K562 (cell line): ENCODE measurements around the gene EMID1. TPM values are rescaled to one million over a fixed set of nuclear protein-coding genes. Genes with fewer than 3 reads are reported as not detected.

Source experiments
- ATAC-seq: fragments of 200-7000 bp; cut with Tn5 transposase; 3 replicates; pipeline ENCODE4 v1.9.1; 2020; ENCODE audit warnings: moderate library complexity
- BruUV-seq: library from RNA; stranded (reverse); fragments of 400-500 nt; replicated peaks from 2 replicates; lab custom pipeline; 2021; lab: Mats Ljungman, UMichigan
- CTCF ChIA-PET: fragments of 300-600 bp; formaldehyde crosslinking; extraction: SDS; loops from one replicate; lab custom pipeline; 2021; ENCODE audit warnings: low intra/inter-chr PET ratio; lab: Yijun Ruan, JAX
- POLR2A ChIA-PET: fragments of 300-600, 350-650 bp; sonication (Branson Sonifier 250); formaldehyde crosslinking; extraction: SDS; loops from one replicate; lab custom pipeline; 2021; ENCODE audit warnings: antibody characterized with exemption, inconsistent platforms; lab: Yijun Ruan, JAX
- DNase-seq, 4 experiments: peaks; one replicate each; pipeline versions ENCODE4 v3.0.0 to v3.0.0-alpha.2; 2011 to 2018; ENCODE audit warnings: low spot score in 3 of 4, mixed read lengths in 3 of 4; ENCODE audit errors: extremely low read depth in 1 of 4
- FAIRE-seq: peaks from 2 replicates; lab custom pipeline; 2011; peaks lifted over from hg19 to GRCh38; lab: Jason Lieb, UNC
- H2AFZ ChIP-seq: 2 replicates; pipeline ENCODE4 v1.6.0; 2011; ENCODE audit warnings: low read depth, low read length, control low read depth, inconsistent platforms
- H3K27ac ChIP-seq: fragments of 200-600 bp; 3 replicates; pipeline ENCODE4 v1.8.0; 2011; ENCODE audit warnings: low read depth, mild to moderate bottlenecking, control low read depth, inconsistent platforms, low read length, moderate library complexity, mixed read lengths; ENCODE audit errors: extremely low read depth
- H3K27me3 ChIP-seq, 2 experiments: fragments of 300-600 bp in 1 of 2; 2 replicates in 1 of 2; 3 replicates in 1 of 2; pipeline versions ENCODE4 v1.6.0 to v1.8.0; 2011; ENCODE audit warnings: inconsistent platforms in 2 of 2, low read length in 2 of 2, mild to moderate bottlenecking in 1 of 2, mixed read lengths in 1 of 2, moderate library complexity in 1 of 2; ENCODE audit not compliant: control insufficient read depth in 2 of 2, insufficient read depth in 2 of 2
- H3K36me3 ChIP-seq: fragments of 300-600 bp; 3 replicates; pipeline ENCODE4 v1.8.0; 2011; ENCODE audit warnings: mild to moderate bottlenecking, low read length, inconsistent platforms; ENCODE audit not compliant: control insufficient read depth, insufficient read depth
- H3K4me1 ChIP-seq, 2 experiments: fragments of 200-600 bp in 1 of 2; replicated peaks in 1 of 2; 2 replicates in 1 of 2; 3 replicates in 1 of 2; pipeline versions ENCODE4 v1.5.1 to v1.8.0; 2011; ENCODE audit warnings: inconsistent platforms in 2 of 2, low read length in 2 of 2, mild to moderate bottlenecking in 1 of 2, mixed read lengths in 1 of 2, moderate library complexity in 1 of 2; ENCODE audit not compliant: control insufficient read depth in 2 of 2, insufficient read depth in 2 of 2
- H3K4me2 ChIP-seq: 2 replicates; pipeline ENCODE4 v1.6.1; 2011; ENCODE audit warnings: low read length, control low read depth, inconsistent platforms, mixed read lengths; ENCODE audit not compliant: insufficient read depth
- H3K4me3 ChIP-seq: fragments of 200-600 bp; sonication (generic), shearing (Covaris generic); 2 replicates; pipeline ENCODE4 v1.5.1; 2016; ENCODE audit warnings: control low read depth, inconsistent platforms
- H3K79me2 ChIP-seq: fragments of 200-600 bp; 3 replicates; pipeline ENCODE4 v1.8.0; 2011; ENCODE audit warnings: low read length, inconsistent platforms; ENCODE audit not compliant: control insufficient read depth, insufficient read depth
- H3K9ac ChIP-seq, 2 experiments: 2 replicates each; pipeline versions ENCODE4 v1.6.0 to v1.6.1; 2011; ENCODE audit warnings: low read depth in 2 of 2, low read length in 2 of 2, control low read depth in 1 of 2, inconsistent platforms in 1 of 2, mild to moderate bottlenecking in 1 of 2, mixed read lengths in 1 of 2; ENCODE audit not compliant: insufficient read depth in 1 of 2
- H3K9me1 ChIP-seq: one replicate; pipeline ENCODE4 v1.6.0; 2011; ENCODE audit warnings: inconsistent platforms, mild to moderate bottlenecking, low read length, moderate library complexity; ENCODE audit not compliant: control insufficient read depth, insufficient read depth
- H3K9me3 ChIP-seq: replicated peaks from 2 replicates; pipeline ENCODE4 v1.5.1; 2011; ENCODE audit warnings: low read depth, low read length, inconsistent platforms; ENCODE audit not compliant: control insufficient read depth, insufficient read depth
- H4K20me1 ChIP-seq: replicated peaks from 2 replicates; pipeline ENCODE4 v1.6.1; 2011; ENCODE audit warnings: low read length, inconsistent platforms, mixed read lengths; ENCODE audit not compliant: control insufficient read depth, insufficient read depth
- ELF2 ChIP-seq: fragments of 250-450 bp; sonication (Bioruptor Pico); IDR thresholded peaks from 2 replicates; pipeline ENCODE4 v1.5.0; 2021; ENCODE audit warnings: mild to moderate bottlenecking
- ETV5 ChIP-seq: sonication (generic); formaldehyde crosslinking; IDR thresholded peaks from 2 replicates; pipeline ENCODE4 v1.4.0; 2020; ENCODE audit warnings: low read depth, mild to moderate bottlenecking, missing genetic modification reagents
- FIP1L1 ChIP-seq: fragments of 200-400 bp; formaldehyde crosslinking; IDR thresholded peaks from 2 replicates; pipeline ENCODE4 v1.6.1; 2018; ENCODE audit warnings: mild to moderate bottlenecking, low read depth, low read length; ENCODE audit not compliant: poor library complexity, severe bottlenecking
- GABPB2 ChIP-seq: fragments of 250-450 bp; sonication (Bioruptor Pico); conservative IDR thresholded peaks from 2 replicates; pipeline ENCODE4 v1.5.1; 2021; ENCODE audit warnings: mild to moderate bottlenecking
- GATAD2A ChIP-seq: fragments of 450-650 bp; IDR thresholded peaks from 2 replicates; pipeline ENCODE4 v1.6.1; 2017
- HOXB6 ChIP-seq: fragments of 250-450 bp; sonication (Bioruptor Pico); IDR thresholded peaks from 2 replicates; pipeline ENCODE4 v1.5.1; 2022; ENCODE audit warnings: mild to moderate bottlenecking, borderline replicate concordance
- MAZ ChIP-seq, 2 experiments: fragments of 450-650 bp in 1 of 2; sonication (generic) in 1 of 2; formaldehyde crosslinking; IDR thresholded peaks in 1 of 2; conservative IDR thresholded peaks in 1 of 2; 2 replicates each; pipeline versions ENCODE4 v1.4.0 to v1.5.0; 2020; ENCODE audit warnings: mild to moderate bottlenecking in 1 of 2, missing genetic modification reagents in 1 of 2
- NFXL1 ChIP-seq: fragments of 450-650 bp; formaldehyde crosslinking; IDR thresholded peaks from 2 replicates; pipeline ENCODE4 v1.4.0; 2021; ENCODE audit warnings: mild to moderate bottlenecking
- RBM25 ChIP-seq: fragments of 200-400 bp; formaldehyde crosslinking; IDR thresholded peaks from 2 replicates; pipeline ENCODE4 v1.6.1; 2018; ENCODE audit warnings: low read length, low read depth, moderate library complexity; ENCODE audit not compliant: severe bottlenecking
- RNF2 ChIP-seq: sonication (generic); IDR thresholded peaks from 2 replicates; pipeline ENCODE4 v1.6.1; 2016
- TAL1 ChIP-seq: fragments of 450-650 bp; IDR thresholded peaks from 2 replicates; pipeline ENCODE4 v1.6.1; 2016; ENCODE audit warnings: mild to moderate bottlenecking
- TFAM ChIP-seq: fragments of 250-450 bp; sonication (Bioruptor Pico); conservative IDR thresholded peaks from 2 replicates; pipeline ENCODE4 v1.5.0; 2021; ENCODE audit warnings: mild to moderate bottlenecking, moderate library complexity
- U2AF1 ChIP-seq: fragments of 200-400 bp; formaldehyde crosslinking; optimal IDR thresholded peaks from 2 replicates; pipeline ENCODE3; 2017; ENCODE audit warnings: mild to moderate bottlenecking, low read depth, low read length, moderate library complexity
- XRCC3 ChIP-seq: fragments of 450-650 bp; IDR thresholded peaks from 2 replicates; pipeline ENCODE4 v1.6.1; 2017; ENCODE audit warnings: mild to moderate bottlenecking, moderate library complexity
- ZNF436 ChIP-seq: fragments of 250-450, 450-650 bp; sonication (Bioruptor Pico); formaldehyde crosslinking; IDR thresholded peaks from 2 replicates; pipeline ENCODE4 v1.7.0; 2020; ENCODE audit warnings: mild to moderate bottlenecking
- ZZZ3 ChIP-seq: fragments of 450-650 bp; IDR thresholded peaks from 2 replicates; pipeline ENCODE4 v1.6.1; 2016; ENCODE audit warnings: antibody characterized with exemption, mild to moderate bottlenecking, moderate library complexity
- WGBS: fragments of 100-300 bp; shearing (Covaris generic); methylation state at CpG from one replicate; pipeline ENCODE4 v1.1.6; 2016; ENCODE audit warnings: low coverage, mixed read lengths; ENCODE audit not compliant: insufficient coverage; ENCODE audit errors: missing lambda C conversion rate; 5-methylcytosine and 5-hydroxymethylcytosine counted together
- in situ Hi-C: fragments of 300-500 bp; cut with MboI; formaldehyde crosslinking; loops from 4 replicates; pipeline ENCODE4 v1.15.0; 2018; ENCODE audit warnings: inconsistent platforms, mixed read lengths
- intact Hi-C: fragments of 100-400 bp; cut with micrococcal nuclease; formaldehyde crosslinking; loops from 2 replicates; pipeline ENCODE4 v1.14.2; 2022
- polyA plus RNA-seq, 8 experiments: library from polyadenylated mRNA; depleted of rRNA in 4 of 8; stranded (reverse) in 5 of 8; unstranded in 3 of 8; fragments of >200 nt; fragmentation: Nextera tagmentation in 2 of 8; fragmentation: Illumina TruSeq in 1 of 8; extraction: Ambion mirVana in 2 of 8; extraction: Trizol in 1 of 8; gene quantifications; 2 replicates each; pipeline versions ENCODE4 v1.2.1 to v1.2.3, GENCODE V29; 2011 to 2014; ENCODE audit warnings: inconsistent platforms in 1 of 8, missing spikeins in 1 of 8
- total RNA-seq, 7 experiments: library from RNA; depleted of rRNA in 6 of 7; stranded (reverse); fragments of >200 nt in 6 of 7; fragmentation: Illumina TruSeq in 2 of 7; extraction: Trizol in 2 of 7; gene quantifications; 2 replicates each; pipeline versions ENCODE4 v1.2.1 to v1.2.3, GENCODE V29; 2011 to 2021; ENCODE audit warnings: low replicate concordance in 1 of 7
- TF ChIP-seq, protein P1 (sequence below): fragments of 250-450 bp; sonication (Bioruptor Pico); IDR thresholded peaks from 2 replicates; pipeline ENCODE4 v1.5.0; 2021; ENCODE audit warnings: mild to moderate bottlenecking, moderate library complexity
- TF ChIP-seq, protein P2 (sequence below), 2 experiments: fragments of 200-800 bp in 1 of 2; sonication (Bioruptor generic) in 1 of 2; sonication (generic) in 1 of 2; formaldehyde crosslinking in 1 of 2; IDR thresholded peaks in 1 of 2; conservative IDR thresholded peaks in 1 of 2; 2 replicates each; pipeline versions ENCODE4 v1.5.0 to v1.6.1; 2016 to 2020; ENCODE audit warnings: missing compliant biosample characterization in 1 of 2, missing genetic modification characterization in 1 of 2, missing genetic modification reagents in 1 of 2

Gene EMID1
- total and polyA plus RNA-seq, 9 of the 15 experiments (the other 6 are each of a cell fraction or from before 2014, with no cell fraction given) = 0.15 to 7.2 (median 2.7) TPM

DNA sequence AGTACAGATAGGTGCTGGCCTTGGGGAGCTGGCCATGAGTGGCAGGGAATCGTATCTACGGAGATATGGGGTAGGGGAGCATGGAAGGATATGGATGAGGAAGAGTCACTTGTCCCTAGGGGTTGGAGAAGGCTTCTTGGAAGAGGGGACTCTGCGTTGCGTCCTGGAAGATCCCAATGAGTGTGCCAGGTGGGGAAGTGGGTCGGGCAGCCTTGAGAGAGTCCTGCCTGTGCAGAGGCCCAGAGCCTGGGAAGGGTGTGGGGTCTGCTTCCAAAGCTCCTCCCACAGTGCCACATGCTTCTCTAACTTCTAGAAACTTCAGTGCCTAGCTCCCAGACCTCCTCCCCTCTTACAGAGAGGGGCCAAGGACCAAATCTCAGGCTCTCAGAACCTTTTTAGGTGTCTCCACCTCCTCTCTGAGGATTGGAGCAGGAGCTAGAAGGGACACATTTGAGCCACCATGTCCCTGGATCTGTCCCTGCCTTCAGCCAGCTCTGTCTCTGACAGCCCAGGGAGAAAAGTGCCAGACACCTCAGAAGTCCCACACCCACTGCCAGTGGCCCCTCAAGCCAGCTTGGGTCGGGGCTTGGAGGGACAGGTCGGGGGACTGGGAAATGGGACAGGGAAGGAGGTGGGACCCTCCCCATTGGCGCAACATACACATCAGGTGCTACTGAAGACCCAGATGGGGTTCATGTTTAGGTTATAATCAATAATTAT, 51.1 kb downstream of the EMID1 start:
- Histone ChIP-seq H3K4me1 (peaks cover 0 to 29% of the 10 kb centered on the region in 2 experiments; a peak in 2 of 5 replicates), H3K79me2 (no peaks in the 10 kb centered on the region), H3K27me3 (no peaks in the 10 kb centered on the region), H3K4me3 (no peak overlapping the region), H3K4me2 (no peak overlapping the region), H3K9me3 (no peaks in the 10 kb centered on the region), H3K36me3 (peaks cover 7% of the 10 kb centered on the region; the same call in 1 of the 3 replicates), H2AFZ (no peak overlapping the region), H3K9ac (no peak overlapping the region), H3K9me1 (no peaks in the 10 kb centered on the region), H4K20me1 (no peaks in the 10 kb centered on the region), H3K27ac (no peak overlapping the region)
- intact Hi-C loops = no loop called here
- ATAC-seq (no peak), FAIRE-seq (no peak), DNase-seq (peak in 1 of 4 experiments; percentile 2)
- BruUV-seq = no TSS peak
- 74% methylated on average over 5 of the region's 8 CpGs for WGBS
- CTCF ChIA-PET = no interaction called here
- in situ Hi-C loops = loop anchor here (10.0 kb wide), 1 partner anchor 402 kb away; no protein-coding TSS in a partner anchor
- POLR2A ChIA-PET = interaction anchor here (0.7 to 1.6 kb wide), 5 partner anchors 9 to 216 kb away, joined by 3 to 6 read pairs (median 3); no protein-coding TSS in a partner anchor
- no peak for TF ChIP-seq TFAM (CRISPR knock-in tag)
- TF ChIP-seq NFXL1 (CRISPR knock-in tag) = no peak
- no peak for TF ChIP-seq ELF2
- no peak for TF ChIP-seq TAL1
- no peak for TF ChIP-seq GATAD2A
- TF ChIP-seq, protein P1, sequence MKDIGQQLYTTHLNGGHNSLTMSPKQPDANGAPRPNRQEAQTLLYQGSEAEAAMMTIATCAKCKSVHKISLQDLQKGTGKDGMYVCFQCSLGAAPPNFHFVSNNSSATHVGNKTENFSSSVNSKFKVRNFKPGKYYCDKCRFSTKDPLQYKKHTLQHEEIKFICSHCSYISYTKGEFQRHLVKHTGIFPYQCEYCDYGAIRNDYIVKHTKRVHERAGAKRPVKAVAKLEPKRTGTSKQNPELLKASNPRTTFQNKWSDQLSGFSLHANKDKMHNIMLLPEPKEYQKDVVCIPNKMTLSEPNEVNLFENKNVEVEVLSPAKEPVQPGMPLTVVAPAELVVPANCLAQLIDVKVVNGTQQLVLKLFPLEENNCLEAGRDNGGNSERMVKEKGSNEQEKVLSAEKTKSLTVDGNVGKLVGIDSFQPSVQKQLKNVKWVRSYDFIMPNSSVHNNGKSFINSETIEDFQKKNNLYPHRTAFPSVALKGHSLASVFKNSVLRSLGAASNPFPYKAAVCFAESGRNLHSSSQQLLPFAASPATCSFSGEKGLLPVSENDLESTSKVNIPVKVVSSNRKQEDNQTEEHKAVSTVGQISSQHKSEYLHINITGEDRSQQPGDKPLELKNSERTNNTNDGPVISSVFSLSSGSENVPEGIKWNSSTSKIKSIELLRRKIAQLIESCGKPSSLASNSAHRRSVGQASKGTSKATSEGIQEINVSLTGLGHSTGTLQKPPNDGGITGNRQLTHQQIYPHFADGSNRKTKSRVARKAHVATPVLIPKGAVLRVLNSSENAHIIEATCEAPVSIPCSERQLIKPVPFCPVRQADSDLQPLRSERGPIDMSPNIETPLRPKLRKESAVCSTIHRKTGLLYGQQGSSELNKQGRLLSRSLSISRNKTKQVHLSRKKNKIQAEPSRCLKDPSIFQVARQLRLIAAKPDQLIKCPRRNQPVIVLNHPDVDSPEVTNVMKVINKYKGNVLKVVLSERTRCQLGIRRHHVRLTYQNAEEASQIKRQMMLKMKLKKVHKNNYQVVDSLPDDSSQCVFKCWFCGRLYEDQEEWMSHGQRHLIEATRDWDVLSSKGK = no peak
- no peak for TF ChIP-seq ETV5 (CRISPR knock-in tag)
- TF ChIP-seq XRCC3 = no peak
- no peak for TF ChIP-seq ZZZ3
- TF ChIP-seq GABPB2 = no peak
- TF ChIP-seq FIP1L1 = no peak
- TF ChIP-seq RBM25 = no peak
- TF ChIP-seq HOXB6 (CRISPR knock-in tag) = no peak
- TF ChIP-seq MAZ (CRISPR knock-in tag; conservative IDR thresholded peaks at IDR 0.05 in 1 of 2, IDR thresholded peaks at IDR 0.05 in 1 of 2) = no peak
- TF ChIP-seq, protein P2, sequence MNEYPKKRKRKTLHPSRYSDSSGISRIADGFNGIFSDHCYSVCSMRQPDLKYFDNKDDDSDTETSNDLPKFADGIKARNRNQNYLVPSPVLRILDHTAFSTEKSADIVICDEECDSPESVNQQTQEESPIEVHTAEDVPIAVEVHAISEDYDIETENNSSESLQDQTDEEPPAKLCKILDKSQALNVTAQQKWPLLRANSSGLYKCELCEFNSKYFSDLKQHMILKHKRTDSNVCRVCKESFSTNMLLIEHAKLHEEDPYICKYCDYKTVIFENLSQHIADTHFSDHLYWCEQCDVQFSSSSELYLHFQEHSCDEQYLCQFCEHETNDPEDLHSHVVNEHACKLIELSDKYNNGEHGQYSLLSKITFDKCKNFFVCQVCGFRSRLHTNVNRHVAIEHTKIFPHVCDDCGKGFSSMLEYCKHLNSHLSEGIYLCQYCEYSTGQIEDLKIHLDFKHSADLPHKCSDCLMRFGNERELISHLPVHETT (CRISPR knock-in tag; conservative IDR thresholded peaks at IDR 0.05 in 1 of 2, IDR thresholded peaks at IDR 0.05 in 1 of 2) = no peak
- no peak for TF ChIP-seq U2AF1
- no peak for TF ChIP-seq ZNF436
- no peak for TF ChIP-seq RNF2
